GM21825 (cell line): ENCODE data around the gene TMCC2.

Experiments
- ATAC-seq: cut with Tn5 transposase; IDR thresholded peaks from one replicate; pipeline ENCODE4 v1.9.1; 2021; ENCODE audit warnings: mild to moderate bottlenecking, moderate library complexity; ENCODE audit not compliant: unreplicated experiment

The TMCC2 gene

DNA sequence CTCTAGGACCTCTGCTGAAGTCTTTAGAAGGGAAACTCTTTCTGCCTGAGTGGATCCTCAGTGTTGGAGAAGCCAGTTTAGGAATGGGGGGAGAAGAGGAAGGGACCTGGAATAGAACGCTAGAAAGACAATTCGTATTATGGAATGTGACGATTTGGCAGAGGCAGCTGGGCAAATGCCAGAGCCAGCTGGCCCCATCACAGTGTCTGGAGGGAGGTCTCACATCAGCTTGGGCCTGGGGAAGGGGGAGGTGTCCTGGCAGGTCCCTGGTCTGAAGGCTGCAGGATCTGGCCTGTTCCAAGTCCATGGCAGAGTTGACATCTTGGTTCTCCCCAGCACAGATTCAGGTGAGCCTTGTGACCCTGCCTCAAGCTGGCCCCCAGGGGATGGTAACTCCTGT is 11.3 kb downstream of the TMCC2 start:
- ATAC-seq, result no peak

- ATAC-seq, result no peak
Measured at GRCh38 chr1:205240118-205240517, 12.4 kb downstream of the TMCC2 start.

GRCh38 chr1:205240569-205240968 is 12.8 kb downstream of the TMCC2 start:
- no peak for ATAC-seq

- ATAC-seq, result no peak
Measured at GRCh38 chr1:205241366-205242030, 13.8 kb downstream of the TMCC2 start.

DNA sequence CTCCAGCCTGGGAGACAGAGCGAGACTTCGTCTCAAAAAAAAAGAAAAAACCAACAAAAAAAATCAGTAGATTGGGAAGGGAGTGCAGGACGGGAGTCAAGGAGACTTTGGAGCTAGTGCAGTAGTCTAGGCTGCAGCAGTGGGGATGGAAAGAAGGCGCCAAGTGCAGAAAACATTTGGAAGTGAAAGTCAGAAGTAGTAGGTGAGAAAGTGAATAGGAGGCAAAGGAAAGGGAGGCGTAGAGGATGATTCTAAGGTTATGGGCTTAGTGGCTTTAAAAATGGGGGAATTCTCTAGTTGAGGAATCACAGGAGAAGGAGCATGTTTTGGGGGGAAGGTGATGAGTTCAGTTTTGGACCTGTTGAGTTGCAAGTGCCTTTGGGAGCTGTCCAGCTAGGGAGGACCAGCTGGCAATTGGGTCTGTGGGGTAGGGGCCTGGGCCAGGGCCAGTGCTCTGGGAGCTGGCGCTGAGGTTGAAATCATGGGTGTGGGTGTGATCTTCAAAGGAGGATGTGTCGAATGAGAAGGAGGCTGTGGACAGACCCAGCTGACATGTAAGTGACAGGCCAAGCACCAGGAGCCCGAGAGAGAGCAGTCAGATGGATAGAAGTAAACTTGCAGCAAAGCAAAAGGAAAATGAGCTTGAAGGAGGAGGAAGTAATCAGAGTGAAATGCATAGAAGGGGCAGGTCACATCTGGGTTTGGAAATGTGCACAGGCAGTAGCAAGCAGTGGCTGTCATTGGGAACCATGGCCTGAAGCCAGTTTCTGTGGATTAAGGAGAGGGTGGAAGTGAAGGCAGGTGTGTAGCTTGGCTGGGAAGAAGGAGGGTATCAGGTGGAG is 15.8 kb downstream of the TMCC2 start:
- no peak for ATAC-seq

DNA sequence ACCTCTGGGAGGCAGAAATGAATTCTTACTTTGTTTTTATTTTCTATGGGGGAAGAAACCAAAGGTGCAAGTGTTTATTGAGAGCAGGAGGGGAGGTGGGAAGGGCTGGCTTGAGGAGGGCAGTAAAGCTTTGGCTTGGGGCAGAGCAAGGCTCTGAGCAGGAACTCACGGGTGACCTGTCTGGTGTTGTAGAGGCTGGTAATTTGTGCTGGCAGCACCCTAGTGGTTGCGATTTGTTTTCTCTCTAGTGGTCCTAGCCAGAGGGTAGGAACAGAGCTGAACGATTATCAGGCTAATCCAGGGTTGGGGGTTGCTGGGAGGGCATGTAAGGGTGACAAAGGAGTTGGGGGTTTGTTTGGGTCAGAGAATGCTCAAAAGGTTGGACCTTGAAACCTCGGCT is 16.6 kb downstream of the TMCC2 start:
- no peak for ATAC-seq

DNA sequence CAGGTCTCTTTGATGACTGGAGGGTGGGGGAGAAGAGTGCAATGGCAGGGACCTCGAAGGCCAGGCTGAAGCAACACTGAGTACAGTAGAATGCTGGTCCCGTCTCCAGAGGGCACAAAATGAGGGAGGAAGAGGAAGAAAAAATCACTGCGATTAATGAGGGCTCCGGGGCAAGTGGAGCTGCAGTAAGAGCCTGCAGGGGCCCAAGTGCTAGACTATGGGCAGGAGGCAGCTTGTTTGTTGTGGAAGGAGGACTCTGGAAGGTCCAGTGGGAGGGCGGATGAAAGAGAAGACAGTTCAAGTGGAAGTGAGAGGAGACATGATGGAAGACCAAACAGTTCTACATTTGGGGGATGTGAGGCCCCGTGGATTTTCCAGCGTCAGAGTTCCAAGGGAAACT is 17.4 kb downstream of the TMCC2 start:
- ATAC-seq, result no peak

DNA sequence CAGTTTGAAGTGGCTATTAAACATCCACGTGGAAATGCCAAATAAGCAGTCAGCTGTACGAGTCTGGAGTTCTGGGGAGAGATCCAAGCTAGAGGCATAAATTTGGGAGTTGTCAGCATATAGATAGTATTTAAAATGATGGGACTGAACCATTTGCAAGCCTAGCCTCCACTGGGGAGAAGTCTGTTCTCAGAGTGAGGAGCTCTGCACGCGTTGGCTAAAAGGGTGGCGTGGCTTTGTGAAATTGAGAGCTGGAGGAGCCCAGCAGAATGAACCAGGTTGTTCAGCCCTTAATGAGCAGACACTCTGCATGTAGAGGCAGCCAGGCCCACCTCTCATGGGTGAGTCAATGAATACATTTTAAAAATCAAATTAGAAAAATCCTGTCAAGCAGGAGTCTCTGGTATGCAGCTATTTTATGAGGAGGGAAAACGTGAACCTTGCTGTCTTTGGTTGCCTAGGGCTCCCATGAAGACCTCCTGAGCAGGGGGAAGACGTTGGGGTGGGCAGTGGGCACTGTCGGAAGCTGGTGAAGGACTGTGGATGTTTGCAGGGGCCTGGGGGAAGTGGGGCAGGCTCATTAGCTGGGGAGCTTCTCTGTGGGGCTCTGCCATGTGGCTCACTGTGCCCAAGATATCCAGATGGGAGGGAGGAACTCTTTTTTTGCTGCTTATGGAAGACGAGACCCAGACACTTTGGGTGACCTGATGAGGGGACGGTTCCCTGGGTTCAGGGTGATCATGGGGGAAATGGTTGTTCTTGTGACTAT is 18.8 kb downstream of the TMCC2 start:
- no peak for ATAC-seq

GRCh38 chr1:205247130-205247921 is 19.6 kb downstream of the TMCC2 start:
- ATAC-seq, result no peak

DNA sequence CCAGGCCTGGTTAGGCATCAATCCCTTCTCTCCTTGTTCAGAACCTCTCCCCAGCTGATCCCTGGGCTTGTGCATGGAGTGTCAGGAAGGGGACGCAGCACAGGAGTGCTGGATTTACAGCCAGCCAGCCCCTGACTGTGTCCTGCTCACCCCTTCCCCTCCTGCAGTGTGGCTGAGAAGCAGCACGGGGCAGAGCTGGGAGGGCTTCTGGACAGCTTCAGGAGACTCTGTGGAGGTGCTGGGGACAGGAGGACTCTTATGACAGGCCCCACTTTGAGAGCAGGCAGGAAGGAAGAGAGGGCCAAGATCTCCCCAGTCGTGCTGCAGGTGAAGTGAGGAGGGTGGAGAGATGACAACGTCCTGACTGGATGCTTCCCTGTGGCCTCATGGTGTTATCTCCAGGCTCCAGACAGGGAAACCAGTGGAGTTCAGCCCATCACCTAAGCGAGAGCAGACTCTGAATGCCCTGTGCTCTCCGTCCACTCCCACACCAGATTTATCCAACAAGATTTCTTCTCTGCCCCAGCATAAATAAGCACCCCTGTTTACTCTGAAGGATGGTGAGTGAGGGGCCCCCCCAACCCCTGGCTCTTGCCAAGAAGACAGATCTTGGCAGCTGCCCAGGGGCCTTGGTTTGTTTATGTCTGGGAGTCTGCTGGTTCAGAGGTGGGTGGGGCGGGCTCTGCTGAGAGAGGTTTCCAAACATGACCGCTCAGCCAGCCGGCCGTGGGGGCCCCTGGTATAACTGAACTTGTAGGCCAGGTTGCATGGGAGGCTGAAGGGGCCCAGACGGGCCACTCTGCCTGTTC is 21.3 kb downstream of the TMCC2 start:
- ATAC-seq, result no peak

- ATAC-seq, result no peak
Measured at GRCh38 chr1:205249651-205250050, 21.9 kb downstream of the TMCC2 start.

GRCh38 chr1:205250699-205251098 is 23.0 kb downstream of the TMCC2 start:
- ATAC-seq, result no peak

GRCh38 chr1:205251576-205251975 is 23.8 kb downstream of the TMCC2 start:
- ATAC-seq, result no peak

DNA sequence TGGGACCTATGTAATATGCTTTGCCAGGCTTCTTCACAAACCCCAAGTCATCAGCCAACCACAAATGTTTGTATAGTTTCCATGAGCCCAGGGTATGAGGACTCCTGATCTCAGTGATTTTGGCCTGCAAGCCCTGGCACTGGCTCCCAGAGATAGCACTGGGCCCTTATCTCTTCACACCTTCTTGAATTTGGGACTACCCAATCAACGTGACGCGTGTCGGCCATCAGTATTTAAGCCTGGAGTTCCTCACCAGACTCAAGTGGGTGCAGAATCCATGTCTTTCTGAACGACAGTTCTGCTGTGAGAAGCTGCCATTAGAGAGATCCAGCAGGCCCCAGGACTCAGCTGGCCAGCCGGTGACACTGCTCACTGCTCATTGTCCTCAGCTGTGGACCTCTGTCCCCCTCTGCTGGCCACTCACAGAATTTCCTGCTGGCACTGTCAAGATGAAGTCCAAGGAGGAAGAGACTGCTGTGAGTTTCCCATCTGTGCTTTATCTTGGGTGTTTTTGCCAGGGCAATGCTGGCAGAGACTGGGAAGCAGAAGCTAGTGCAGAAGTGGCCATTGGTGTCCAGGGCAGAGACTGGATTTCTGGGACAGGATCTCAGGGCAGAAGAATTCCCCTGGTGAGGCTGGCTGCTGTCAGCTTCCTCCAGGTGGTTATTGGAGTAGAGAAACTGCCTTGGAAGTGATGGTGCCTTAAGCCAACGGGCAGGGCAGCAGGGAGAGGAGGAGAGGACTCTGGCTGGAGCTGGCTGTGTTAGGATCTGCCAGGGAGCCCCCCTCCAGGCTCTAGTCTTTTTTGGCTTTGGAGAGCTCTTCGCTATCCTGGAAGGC is 28.4 kb downstream of the TMCC2 start:
- ATAC-seq, result peak; percentile 61

- ATAC-seq, result no peak
Measured at GRCh38 chr1:205256951-205257625, 29.3 kb downstream of the TMCC2 start.

DNA sequence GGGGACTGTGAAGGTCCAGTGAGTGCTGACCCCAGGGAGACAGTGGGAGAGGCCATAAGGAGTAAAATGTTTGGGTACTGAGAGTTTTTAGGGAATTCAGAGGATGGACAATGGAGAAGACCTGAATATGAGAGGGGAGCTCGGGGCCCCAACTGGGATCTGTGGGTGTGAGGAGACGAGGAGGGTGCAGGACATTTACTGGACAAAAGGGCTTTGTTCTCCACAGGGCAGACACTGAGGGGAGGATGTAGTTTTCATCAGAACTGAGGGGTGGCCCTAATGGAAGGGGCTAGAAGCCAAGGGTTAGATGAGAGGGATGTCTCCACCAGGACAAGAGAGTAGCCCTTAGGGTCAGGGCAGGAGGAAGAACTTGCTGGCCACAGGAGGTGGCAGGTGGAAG is 30.0 kb downstream of the TMCC2 start:
- no peak for ATAC-seq

GRCh38 chr1:205258261-205258691 is 30.5 kb downstream of the TMCC2 start:
- ATAC-seq, result no peak

GRCh38 chr1:205258719-205259118 is 31.0 kb downstream of the TMCC2 start:
- ATAC-seq, result no peak
